Bronchial epithelial cell (primary cell): ENCODE data around the gene CPZ. TPM values are rescaled to one million over a fixed set of nuclear protein-coding genes. Genes with fewer than 3 reads are reported as not detected.

ENCODE experiments used
- DNase-seq: peaks from one replicate; pipeline ENCODE4 v3.0.0-alpha.2; 2010; ENCODE audit warnings: low read depth
- FAIRE-seq: peaks from 2 replicates; lab custom pipeline; 2011; peaks lifted over from hg19 to GRCh38; lab: Jason Lieb, UNC
- H3K27me3 ChIP-seq: 2 replicates; pipeline ENCODE4 v1.5.1; 2011; ENCODE audit warnings: low read length; ENCODE audit not compliant: control insufficient read depth, insufficient read depth
- H3K36me3 ChIP-seq: 2 replicates; pipeline ENCODE4 v1.5.1; 2011; ENCODE audit warnings: low read length; ENCODE audit not compliant: control insufficient read depth, insufficient read depth
- H3K4me3 ChIP-seq: 2 replicates; pipeline ENCODE4 v1.5.1; 2011; ENCODE audit warnings: mild to moderate bottlenecking, low read depth, low read length, control low read depth
- CTCF ChIP-seq: IDR thresholded peaks from 2 replicates; pipeline ENCODE4 v1.5.1; 2011; ENCODE audit warnings: mild to moderate bottlenecking, moderate library complexity, low read length, control low read depth, inconsistent platforms; ENCODE audit not compliant: insufficient read depth, severe bottlenecking
- total RNA-seq: library from RNA; depleted of rRNA; stranded (reverse); fragments of >200 nt; gene quantifications from 2 replicates; pipeline ENCODE4 v1.2.1, GENCODE V29; 2014

Gene CPZ
- total RNA-seq, 1 donor from 2014 or later: 0.26 TPM

- TF ChIP-seq CTCF: no peak
- no peak for DNase-seq
- no peak for FAIRE-seq
These were observed 43.1 kb upstream of the CPZ start for GRCh38 chr4:8549352-8549931.

GRCh38 chr4:8550691-8551090 lies 41.9 kb upstream of the CPZ start:
- DNase-seq: no peak
- H3K27me3 ChIP-seq: no peaks in the 10 kb centered on the region
- no peak overlapping the region for H3K4me3 ChIP-seq
- H3K36me3 ChIP-seq: no peaks in the 10 kb centered on the region
- no peak for TF ChIP-seq CTCF
- no peak for FAIRE-seq

More at GRCh38 chr4:8549352-8549931, 43.1 kb upstream of the CPZ start:
- Histone ChIP-seq H3K36me3 (no peaks in the 10 kb centered on the region), H3K4me3 (no peak overlapping the region), H3K27me3 (no peaks in the 10 kb centered on the region)

GRCh38 chr4:8552024-8552423 lies 40.5 kb upstream of the CPZ start:
- FAIRE-seq (no peak), DNase-seq (no peak)

GRCh38 chr4:8552581-8553205 lies 39.9 kb upstream of the CPZ start:
- TF ChIP-seq CTCF: no peak
- DNase-seq: no peak
- no peak for FAIRE-seq
- no peaks in the 10 kb centered on the region for H3K36me3 ChIP-seq
- H3K4me3 ChIP-seq: no peak overlapping the region
- H3K27me3 ChIP-seq: no peaks in the 10 kb centered on the region

More at GRCh38 chr4:8552024-8552423, 40.5 kb upstream of the CPZ start:
- Histone ChIP-seq H3K27me3 (no peaks in the 10 kb centered on the region), H3K36me3 (no peaks in the 10 kb centered on the region), H3K4me3 (no peak overlapping the region)
- no peak for TF ChIP-seq CTCF

GRCh38 chr4:8553216-8553615 lies 39.3 kb upstream of the CPZ start:
- DNase-seq (no peak), FAIRE-seq (no peak)
- Histone ChIP-seq H3K4me3 (no peak overlapping the region), H3K36me3 (no peaks in the 10 kb centered on the region), H3K27me3 (no peaks in the 10 kb centered on the region)
- TF ChIP-seq CTCF: no peak
